IMR-90 (cell line): ENCODE data around the gene TMEM143. TPM values are rescaled to one million over a fixed set of nuclear protein-coding genes. Genes with fewer than 3 reads are reported as not detected.

Experiments
- ATAC-seq: fragments of 200-7000 bp; cut with Tn5 transposase; 2 replicates; pipeline ENCODE4 v1.9.1; 2020; ENCODE audit warnings: low read depth, mild to moderate bottlenecking, moderate library complexity
- BruUV-seq: library from RNA; stranded (reverse); fragments of 400-500 nt; replicated peaks from 2 replicates; lab custom pipeline; 2021; lab: Mats Ljungman, UMichigan
- CTCF ChIA-PET: fragments of 300-600 bp; formaldehyde crosslinking; extraction: SDS; loops from one replicate; lab custom pipeline; 2021; ENCODE audit warnings: antibody characterized with exemption; lab: Yijun Ruan, JAX
- POLR2A ChIA-PET: fragments of 300-600 bp; sonication (Branson Sonifier 250); formaldehyde crosslinking; loops from one replicate; lab custom pipeline; 2022; ENCODE audit warnings: antibody characterized with exemption; ENCODE audit not compliant: unreplicated experiment; lab: Charles Lee
- DNase-seq: peaks from one replicate; pipeline ENCODE4 v3.0.0; 2013
- H2AFZ ChIP-seq: replicated peaks from 2 replicates; pipeline ENCODE3; 2013; ENCODE audit warnings: low read length, mild to moderate bottlenecking; ENCODE audit not compliant: poor library complexity
- H2AK5ac ChIP-seq: 2 replicates; pipeline ENCODE4 v1.6.1; 2013; ENCODE audit warnings: low read depth, low read length, inconsistent platforms
- H2AK9ac ChIP-seq: replicated peaks from 2 replicates; pipeline ENCODE3; 2013; ENCODE audit warnings: mild to moderate bottlenecking, low read depth, low read length, moderate library complexity; ENCODE audit not compliant: poor library complexity
- H2BK120ac ChIP-seq: 2 replicates; pipeline ENCODE4 v1.6.1; 2013; ENCODE audit warnings: low read depth, low read length, inconsistent platforms
- H2BK15ac ChIP-seq: 3 replicates; pipeline ENCODE4 v1.6.1; 2013; ENCODE audit warnings: low read depth, low read length, inconsistent platforms
- H2BK20ac ChIP-seq: 2 replicates; pipeline ENCODE4 v1.6.1; 2013; ENCODE audit warnings: low read depth, mild to moderate bottlenecking, inconsistent platforms, low read length, moderate library complexity
- H2BK5ac ChIP-seq: 2 replicates; pipeline ENCODE4 v1.6.1; 2013; ENCODE audit warnings: mild to moderate bottlenecking, low read depth, low read length, inconsistent platforms; ENCODE audit not compliant: poor library complexity, severe bottlenecking
- H3K14ac ChIP-seq: replicated peaks from 2 replicates; pipeline ENCODE4 v1.6.1; 2013; ENCODE audit warnings: low read depth, low read length, inconsistent platforms
- H3K18ac ChIP-seq: 2 replicates; pipeline ENCODE4 v1.6.1; 2013; ENCODE audit warnings: low read depth, low read length, control low read depth
- H3K23ac ChIP-seq: 2 replicates; pipeline ENCODE4 v1.6.1; 2013; ENCODE audit warnings: low read depth, low read length, inconsistent platforms
- H3K27ac ChIP-seq: 2 replicates; pipeline ENCODE4 v1.5.1; 2013; ENCODE audit warnings: mild to moderate bottlenecking, control low read depth, low read length; ENCODE audit not compliant: insufficient read depth
- H3K27me3 ChIP-seq: 2 replicates; pipeline ENCODE4 v1.6.1; 2013; ENCODE audit warnings: low read length; ENCODE audit not compliant: control insufficient read depth, insufficient read depth
- H3K36me3 ChIP-seq: 2 replicates; pipeline ENCODE4 v1.6.1; 2013; ENCODE audit warnings: low read length, mixed read lengths; ENCODE audit not compliant: control insufficient read depth, insufficient read depth
- H3K4ac ChIP-seq: 2 replicates; pipeline ENCODE4 v1.6.1; 2013; ENCODE audit warnings: low read depth, low read length, inconsistent platforms
- H3K4me1 ChIP-seq: 2 replicates; pipeline ENCODE4 v1.6.1; 2013; ENCODE audit warnings: low read length, mixed read lengths; ENCODE audit not compliant: control insufficient read depth, insufficient read depth
- H3K4me2 ChIP-seq: 2 replicates; pipeline ENCODE4 v1.6.1; 2013; ENCODE audit warnings: low read depth, mild to moderate bottlenecking, control low read depth, low read length, moderate library complexity
- H3K4me3 ChIP-seq: 2 replicates; pipeline ENCODE4 v1.5.1; 2013; ENCODE audit warnings: low read depth, mild to moderate bottlenecking, control low read depth, low read length, moderate library complexity; ENCODE audit not compliant: insufficient read depth
- H3K56ac ChIP-seq: 2 replicates; pipeline ENCODE4 v1.6.1; 2013; ENCODE audit warnings: low read length, inconsistent platforms; ENCODE audit not compliant: insufficient read depth; ENCODE audit errors: extremely low read depth
- H3K79me1 ChIP-seq, 2 experiments: 2 replicates each; pipeline ENCODE4 v1.6.1; 2013; ENCODE audit warnings: low read length in 2 of 2, inconsistent platforms in 1 of 2, low read depth in 1 of 2
- H3K9ac ChIP-seq: 2 replicates; pipeline ENCODE4 v1.6.1; 2013; ENCODE audit warnings: low read depth, low read length, control low read depth
- H3K9me1 ChIP-seq: 2 replicates; pipeline ENCODE4 v1.6.1; 2013; ENCODE audit warnings: low read length, inconsistent platforms; ENCODE audit not compliant: insufficient read depth
- H3K9me3 ChIP-seq: 2 replicates; pipeline ENCODE4 v1.6.1; 2013; ENCODE audit warnings: low read length; ENCODE audit not compliant: control insufficient read depth, insufficient read depth
- H4K20me1 ChIP-seq: 2 replicates; pipeline ENCODE4 v1.6.1; 2013; ENCODE audit warnings: low read length, inconsistent platforms; ENCODE audit not compliant: insufficient read depth
- H4K5ac ChIP-seq: 2 replicates; pipeline ENCODE4 v1.6.1; 2013; ENCODE audit warnings: mild to moderate bottlenecking, low read depth, low read length, control low read depth
- H4K8ac ChIP-seq, 2 experiments: 2 replicates each; pipeline ENCODE4 v1.6.1; 2013; ENCODE audit warnings: low read depth in 2 of 2, low read length in 2 of 2, control low read depth in 1 of 2, inconsistent platforms in 1 of 2
- H4K91ac ChIP-seq: 2 replicates; pipeline ENCODE4 v1.6.1; 2013; ENCODE audit warnings: low read depth, low read length, inconsistent platforms; ENCODE audit not compliant: insufficient read depth
- MAFK ChIP-seq: IDR thresholded peaks from 2 replicates; pipeline ENCODE4 v1.6.1; 2012; ENCODE audit warnings: low read depth, low read length, improper control_type of control experiment
- RCOR1 ChIP-seq: IDR thresholded peaks from 2 replicates; pipeline ENCODE4 v1.6.1; 2012; ENCODE audit warnings: mild to moderate bottlenecking, low read length, improper control_type of control experiment; ENCODE audit not compliant: insufficient replicate concordance
- WGBS, 2 experiments: methylation state at CpG; one replicate each; pipeline versions ENCODE4 v1.1.5 to v1.1.7; 2013; ENCODE audit warnings: missing lambda C conversion rate in 2 of 2; ENCODE audit not compliant: insufficient read length in 1 of 2; ENCODE audit errors: extremely low coverage in 2 of 2; 5-methylcytosine and 5-hydroxymethylcytosine counted together
- dilution Hi-C: fragments of 300-500 bp; cut with HindIII; formaldehyde crosslinking; loops from one replicate; pipeline ENCODE4 v1.14.3; 2018; ENCODE audit warnings: low sequenced_read_pairs; ENCODE audit not compliant: unreplicated experiment
- in situ Hi-C: fragments of 300-500 bp; cut with MboI; formaldehyde crosslinking; loops from 3 replicates; pipeline ENCODE4 v1.14.3; 2019; ENCODE audit warnings: low sequenced_read_pairs, inconsistent platforms, mixed read lengths
- intact Hi-C: fragments of 100-400 bp; cut with micrococcal nuclease; formaldehyde crosslinking; loops from 2 replicates; pipeline ENCODE4 v1.10.0; 2022
- polyA plus RNA-seq, 3 experiments: library from polyadenylated mRNA; depleted of rRNA; stranded (reverse); fragments of >200 nt; gene quantifications; 2 replicates each; pipeline ENCODE4 v1.2.3, GENCODE V29; 2012; ENCODE audit warnings: low replicate concordance in 1 of 3
- total RNA-seq: library from RNA; depleted of rRNA; stranded (reverse); fragments of >200 nt; gene quantifications from 2 replicates; pipeline ENCODE4 v1.2.3, GENCODE V29; 2012

The TMEM143 gene
- total and polyA plus RNA-seq, 2 of the 4 experiments (the other 2 are of a cell fraction), result 1.3 to 7.6 TPM

DNA sequence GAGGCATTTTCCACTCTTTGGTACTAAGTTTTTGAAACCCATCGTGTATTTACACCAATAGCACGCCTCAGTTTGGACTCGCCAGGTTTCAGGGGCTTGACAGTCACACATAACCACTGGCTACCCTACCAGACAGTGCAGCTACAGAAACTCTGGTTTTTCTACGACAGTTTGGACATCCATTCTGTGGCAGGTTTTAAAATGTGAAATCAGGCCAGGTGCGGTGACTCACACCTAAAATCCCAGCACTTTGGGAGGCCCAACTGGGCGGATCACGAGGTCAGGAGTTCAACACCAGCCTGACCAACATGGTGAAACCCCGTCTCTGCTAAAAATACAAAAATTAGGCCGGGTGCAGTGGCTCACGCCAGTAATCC lies 14.4 kb upstream of the TMEM143 start:
- CTCF ChIA-PET, result no interaction called here
- no peaks in the 10 kb centered on the region for H3K9me3 ChIP-seq
- H3K4me2 ChIP-seq, result no peak overlapping the region
- no peak overlapping the region for H3K4me3 ChIP-seq
- no peak for ATAC-seq
- intact Hi-C loops, result no loop called here
- no peak overlapping the region for H2BK20ac ChIP-seq
- H2AK5ac ChIP-seq, result no peak overlapping the region
- H3K23ac ChIP-seq, result no peak overlapping the region
- no peaks in the 10 kb centered on the region for H3K9me1 ChIP-seq
- H3K4me1 ChIP-seq, result no peaks in the 10 kb centered on the region
- H3K14ac ChIP-seq, result no peak overlapping the region
- H3K9ac ChIP-seq, result no peak overlapping the region
- no peak overlapping the region for H4K8ac ChIP-seq
- DNase-seq, result no peak
- in situ Hi-C loops, result no loop called here
- H3K4ac ChIP-seq, result no peak overlapping the region
- H4K5ac ChIP-seq, result no peak overlapping the region
- H4K20me1 ChIP-seq, result no peaks in the 10 kb centered on the region
- no peak overlapping the region for H4K91ac ChIP-seq
- no peak overlapping the region for H3K27ac ChIP-seq
- TF ChIP-seq RCOR1, result no peak
- TF ChIP-seq MAFK, result no peak
- H3K56ac ChIP-seq, result no peak overlapping the region
- no peak overlapping the region for H2AK9ac ChIP-seq
- H3K79me1 ChIP-seq, result peaks cover 0 to 6% of the 10 kb centered on the region in 2 experiments; a peak in 1 of 4 replicates
- no peak overlapping the region for H2BK120ac ChIP-seq
- H3K18ac ChIP-seq, result no peak overlapping the region
- dilution Hi-C loops, result no loop called here
- H2BK15ac ChIP-seq, result no peak overlapping the region
- POLR2A ChIA-PET, result no interaction called here
- 100% methylated on average over 1 of the region's 10 CpGs; no CpG with 5 or more reads in 1 of the 2 experiments for WGBS, 2 experiments
- peaks cover 2% of the 10 kb centered on the region; the same call in 1 of the 2 replicates for H3K27me3 ChIP-seq
- peaks cover 20% of the 10 kb centered on the region for H3K36me3 ChIP-seq
- BruUV-seq, result no TSS peak
- H2BK5ac ChIP-seq, result no peak overlapping the region
- no peak overlapping the region for H2AFZ ChIP-seq
